GM19452 (cell line): ENCODE results near the gene ZNF296.

Experiments used
- ATAC-seq: cut with Tn5 transposase; IDR thresholded peaks from one replicate; pipeline ENCODE4 v1.9.1; 2021; ENCODE audit not compliant: unreplicated experiment

The ZNF296 gene

GRCh38 chr19:45061965-45062364, 14.3 kb downstream of the ZNF296 start:
- no peak for ATAC-seq

DNA sequence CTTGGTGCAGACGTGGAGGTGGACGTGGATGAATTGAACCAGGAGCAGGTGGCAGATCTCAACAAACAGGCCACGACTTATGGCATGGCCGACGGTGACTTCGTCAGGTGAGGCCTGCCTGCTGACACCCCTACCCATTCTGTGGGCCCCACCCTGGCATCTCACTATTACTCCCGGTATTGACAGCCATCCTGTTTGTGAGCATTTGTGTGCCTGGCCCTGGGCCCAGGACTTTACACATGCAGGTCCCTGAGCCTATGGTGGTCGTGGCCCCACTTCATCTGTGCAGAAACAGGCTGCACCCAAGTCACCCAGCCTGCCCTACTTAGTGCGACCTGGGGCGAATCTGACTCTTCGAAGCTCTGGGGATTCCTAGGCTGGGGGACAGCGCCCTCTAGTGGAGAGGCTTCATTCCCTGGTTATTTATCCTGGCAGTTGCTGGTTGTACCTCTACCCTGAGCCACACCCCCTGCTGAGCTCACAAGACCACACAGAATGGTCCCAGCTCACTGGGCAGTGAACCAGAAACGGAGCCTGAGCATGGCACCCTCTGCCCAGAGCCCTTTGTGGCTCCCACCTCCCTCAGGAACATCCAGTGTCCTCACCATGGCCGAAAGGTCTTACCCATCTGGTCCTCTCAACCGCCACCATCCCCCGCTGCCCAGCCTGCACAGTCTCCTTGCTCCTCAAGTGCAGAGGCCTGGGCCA, 16.9 kb downstream of the ZNF296 start:
- peak; percentile 63 for ATAC-seq

DNA sequence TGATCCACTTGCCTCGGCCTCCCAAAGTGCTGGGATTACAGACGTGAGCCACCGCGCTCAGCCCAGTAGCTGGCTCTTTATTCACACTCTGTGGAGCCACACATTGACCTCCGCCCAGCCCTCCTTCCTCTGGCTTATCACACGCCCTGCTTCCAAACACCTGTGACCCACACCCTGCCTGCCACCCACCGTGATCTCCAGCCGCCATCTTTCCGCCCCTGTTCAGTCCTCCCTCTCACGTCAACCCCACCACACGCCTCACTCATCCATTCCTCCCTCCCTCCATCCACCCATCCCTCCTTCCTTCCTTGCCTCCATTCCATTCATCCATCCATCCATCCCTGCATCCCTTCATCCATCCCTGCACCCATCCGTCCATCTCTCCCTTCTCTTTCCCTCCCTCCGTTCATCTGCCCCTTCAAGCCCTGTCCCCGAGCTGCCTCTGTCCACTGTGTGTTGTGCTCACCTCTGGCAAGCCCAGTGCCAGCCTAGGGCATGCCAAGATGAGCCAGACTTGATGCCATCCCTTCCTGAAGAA, 17.6 kb downstream of the ZNF296 start:
- ATAC-seq = no peak

DNA sequence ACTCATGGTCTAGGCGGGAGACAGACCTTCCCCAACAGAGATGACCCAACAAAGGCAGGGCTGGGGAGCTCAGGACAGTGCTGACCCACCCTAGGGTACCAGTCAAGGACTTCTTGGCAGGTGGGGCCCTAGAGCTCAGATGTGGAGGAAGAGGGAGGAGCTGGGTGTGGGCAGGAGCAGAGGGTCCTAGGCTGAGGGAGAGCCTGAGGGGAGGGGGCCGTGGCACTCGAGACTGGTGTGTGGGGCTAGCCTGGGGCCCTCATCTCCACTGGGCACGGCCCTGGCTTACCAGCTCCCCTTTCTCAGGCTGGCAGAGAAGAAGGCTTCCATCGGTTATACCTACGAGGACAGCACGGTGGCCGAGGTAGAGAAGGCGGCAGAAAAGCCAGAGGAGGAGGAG, 18.8 kb downstream of the ZNF296 start:
- ATAC-seq = no peak

DNA sequence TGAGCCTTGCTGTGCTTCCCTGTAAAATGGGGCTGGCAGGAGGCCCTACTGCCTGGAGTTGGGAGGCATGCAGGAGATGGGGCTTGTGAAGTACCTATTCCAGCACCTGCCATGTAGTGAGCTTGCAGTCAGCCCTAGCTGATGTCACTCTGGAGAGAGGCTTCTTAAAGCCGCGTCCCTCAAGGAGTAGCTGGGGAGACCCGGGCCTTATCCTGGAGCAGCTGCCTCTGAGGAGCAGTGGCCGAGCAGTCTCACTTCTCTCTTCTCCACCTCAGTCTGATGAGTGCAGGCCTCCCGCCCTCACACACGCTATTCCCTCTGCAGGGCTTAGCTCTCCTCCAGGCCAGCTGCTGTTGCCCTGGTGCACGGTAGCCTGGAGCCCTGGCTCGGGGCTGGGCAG, 19.4 kb downstream of the ZNF296 start:
- no peak for ATAC-seq

DNA sequence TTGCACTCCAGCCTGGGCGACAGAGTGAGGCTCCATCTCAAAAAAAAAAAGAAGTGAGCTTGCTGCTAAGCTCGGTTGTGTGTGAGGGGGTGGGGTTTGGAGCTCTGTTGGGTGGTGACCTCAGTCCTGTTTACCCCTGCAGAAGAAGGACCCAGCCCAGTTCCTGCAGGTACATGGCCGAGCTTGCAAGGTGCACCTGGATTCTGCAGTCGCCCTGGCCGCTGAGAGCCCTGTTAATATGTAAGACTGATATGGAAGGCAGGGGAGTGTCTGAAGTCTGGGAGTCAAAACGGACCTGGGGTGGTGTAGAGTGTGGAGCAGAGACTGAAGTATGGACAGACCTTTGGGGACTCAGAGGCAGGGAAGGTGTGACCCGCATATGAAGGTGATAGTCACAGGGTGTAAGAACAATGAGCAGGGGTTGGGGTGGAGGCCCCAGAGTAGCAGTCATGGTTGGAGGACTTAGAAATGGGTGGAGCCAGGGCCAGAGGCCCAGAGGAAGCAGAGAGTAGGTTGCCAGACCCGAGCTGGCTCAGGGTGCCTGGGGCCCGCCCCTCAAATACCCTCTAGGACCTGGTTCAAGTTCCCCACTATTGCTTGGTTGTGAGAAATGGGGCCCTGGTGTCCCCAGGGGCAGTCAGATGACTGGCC, 24.2 kb downstream of the ZNF296 start:
- ATAC-seq = no peak

DNA sequence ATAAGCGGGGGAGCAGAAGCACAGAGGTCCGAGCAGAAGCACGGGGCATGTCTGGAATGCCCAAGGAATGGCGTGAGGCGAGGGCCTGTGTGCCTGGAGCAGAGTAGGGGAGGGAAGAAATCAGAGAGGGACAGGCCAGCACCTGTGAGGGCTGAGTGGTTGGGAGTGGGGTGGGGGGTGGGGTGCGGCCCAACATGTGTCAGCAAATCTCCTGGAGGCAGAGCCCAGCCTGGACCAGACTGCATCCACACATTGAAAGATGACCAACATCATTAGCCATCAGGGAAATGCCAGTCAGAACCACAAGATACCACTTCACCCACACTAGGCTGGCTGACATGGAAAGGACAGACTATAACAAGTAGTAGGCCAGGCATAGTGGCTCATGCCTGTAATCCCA, 26.2 kb downstream of the ZNF296 start:
- ATAC-seq = no peak

DNA sequence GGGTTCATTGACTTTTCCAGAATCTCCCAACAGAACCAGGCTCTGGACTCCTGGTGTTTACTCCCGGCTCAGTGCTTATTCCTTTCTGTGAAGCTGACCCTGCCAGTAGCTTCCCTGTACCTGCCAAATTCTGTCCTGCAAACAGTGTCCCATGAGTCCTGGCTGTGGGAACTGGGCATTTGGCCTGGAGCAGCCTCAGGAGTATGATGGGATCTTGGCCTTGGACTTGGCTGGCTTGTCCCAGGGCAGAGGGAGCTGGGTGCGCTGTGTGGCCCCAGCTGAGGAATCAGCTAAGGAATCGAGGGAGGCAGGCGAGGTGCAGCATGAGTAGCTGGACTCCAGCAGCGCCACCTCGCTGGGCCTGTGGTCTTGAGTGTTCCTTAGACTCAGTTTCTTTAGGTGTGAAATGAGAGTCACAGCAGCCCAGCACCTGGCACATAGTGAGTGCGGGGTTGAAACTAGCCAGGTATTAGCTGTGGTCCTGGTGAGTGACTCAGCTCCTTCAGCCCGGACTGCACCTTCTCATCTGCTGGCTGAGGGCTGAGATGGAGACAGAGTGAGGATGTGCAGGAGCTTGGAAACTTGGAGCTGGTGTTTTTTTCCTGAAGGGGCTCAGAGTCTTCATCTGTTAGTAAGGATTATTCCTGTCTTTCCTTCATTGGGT, 27.1 kb downstream of the ZNF296 start:
- ATAC-seq = no peak

GRCh38 chr19:45047188-45047797, 29.0 kb downstream of the ZNF296 start:
- peak; percentile 70 for ATAC-seq

DNA sequence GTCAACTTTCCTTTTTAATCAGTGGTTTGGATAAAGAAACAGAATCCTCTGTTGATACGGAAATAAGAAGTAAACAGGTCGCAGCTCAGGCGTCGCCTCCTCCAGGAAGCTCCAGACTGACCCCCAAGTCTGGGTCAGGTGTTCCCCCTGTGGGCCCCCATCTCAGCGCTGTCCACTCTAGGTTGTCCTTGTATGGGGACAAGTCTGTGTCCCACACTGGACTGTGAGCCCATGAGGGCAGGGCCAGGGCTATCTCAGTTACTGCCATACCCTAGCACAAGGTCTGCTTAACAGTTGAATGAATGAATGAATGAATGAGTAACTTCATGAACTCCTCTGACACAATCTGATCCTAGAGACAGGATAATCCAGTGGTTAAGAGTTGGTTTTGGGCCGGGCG, 29.9 kb downstream of the ZNF296 start:
- ATAC-seq = no peak

DNA sequence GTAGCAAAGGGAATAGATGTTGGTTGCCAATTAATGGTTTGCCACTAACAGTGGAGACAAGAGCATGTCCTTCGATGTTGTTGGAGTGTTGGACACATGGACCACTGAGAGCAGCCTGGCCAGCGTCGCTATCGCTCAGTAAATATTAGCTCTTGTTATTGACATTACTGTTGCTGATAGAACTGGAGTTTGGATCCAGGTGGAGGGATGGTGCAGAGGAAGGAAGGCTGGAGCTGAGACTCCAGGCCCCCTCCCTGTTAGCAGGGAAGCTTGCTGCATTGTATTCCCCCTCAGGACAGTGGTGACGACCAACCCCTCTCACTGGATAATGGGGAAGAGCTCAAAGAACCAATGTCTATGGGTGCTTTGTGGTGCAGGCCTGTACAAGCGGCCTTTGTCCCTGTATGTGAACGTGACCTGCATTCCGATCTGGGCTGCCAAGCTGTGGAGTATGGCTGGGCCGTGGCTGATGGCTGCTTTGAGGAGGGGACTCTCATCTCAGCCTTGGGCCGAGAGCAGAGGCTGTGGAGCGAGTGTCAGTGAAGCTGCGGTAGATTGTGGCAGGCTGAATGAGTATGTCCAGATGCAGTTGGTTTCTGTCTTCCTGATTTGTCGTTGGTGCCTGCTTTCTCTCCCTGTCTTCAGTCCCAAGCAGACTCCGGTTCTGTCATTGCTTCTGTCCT, 30.5 kb downstream of the ZNF296 start:
- no peak for ATAC-seq

- ATAC-seq = no peak
Observed at GRCh38 chr19:45041125-45041524, 35.2 kb downstream of the ZNF296 start.

DNA sequence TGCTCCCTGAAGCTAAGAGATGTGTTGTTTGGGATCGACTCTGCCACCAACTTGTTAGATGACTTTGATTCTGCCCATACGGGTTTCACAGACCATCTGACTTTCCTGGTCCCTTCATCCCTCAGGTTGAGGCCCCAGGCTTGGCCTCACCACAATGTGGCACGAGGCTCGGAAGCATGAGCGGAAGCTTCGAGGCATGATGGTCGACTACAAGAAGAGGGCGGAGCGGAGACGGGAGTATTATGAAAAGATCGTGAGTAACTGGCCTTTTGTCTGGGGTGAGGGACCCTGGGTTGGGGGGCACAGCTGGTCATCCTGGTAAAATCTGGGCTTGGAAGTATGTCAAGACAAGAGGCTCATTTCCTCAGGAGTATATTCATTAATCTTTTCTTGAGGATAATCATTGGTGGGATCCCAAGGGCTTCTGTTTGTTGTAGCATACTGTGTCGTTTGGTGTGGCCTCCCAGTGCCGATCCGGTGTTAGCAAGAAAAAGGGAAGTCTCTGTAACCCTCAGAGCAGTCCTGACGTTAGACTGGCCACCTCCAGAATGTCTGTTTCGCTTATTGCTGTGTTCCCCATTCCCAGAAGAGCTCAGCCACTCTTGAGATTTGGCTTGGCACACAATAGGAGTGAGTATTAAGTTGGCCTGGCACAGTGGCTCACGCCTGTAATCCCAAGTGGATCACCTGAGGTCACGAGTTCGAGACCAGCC, 36.1 kb downstream of the ZNF296 start:
- ATAC-seq = no peak

DNA sequence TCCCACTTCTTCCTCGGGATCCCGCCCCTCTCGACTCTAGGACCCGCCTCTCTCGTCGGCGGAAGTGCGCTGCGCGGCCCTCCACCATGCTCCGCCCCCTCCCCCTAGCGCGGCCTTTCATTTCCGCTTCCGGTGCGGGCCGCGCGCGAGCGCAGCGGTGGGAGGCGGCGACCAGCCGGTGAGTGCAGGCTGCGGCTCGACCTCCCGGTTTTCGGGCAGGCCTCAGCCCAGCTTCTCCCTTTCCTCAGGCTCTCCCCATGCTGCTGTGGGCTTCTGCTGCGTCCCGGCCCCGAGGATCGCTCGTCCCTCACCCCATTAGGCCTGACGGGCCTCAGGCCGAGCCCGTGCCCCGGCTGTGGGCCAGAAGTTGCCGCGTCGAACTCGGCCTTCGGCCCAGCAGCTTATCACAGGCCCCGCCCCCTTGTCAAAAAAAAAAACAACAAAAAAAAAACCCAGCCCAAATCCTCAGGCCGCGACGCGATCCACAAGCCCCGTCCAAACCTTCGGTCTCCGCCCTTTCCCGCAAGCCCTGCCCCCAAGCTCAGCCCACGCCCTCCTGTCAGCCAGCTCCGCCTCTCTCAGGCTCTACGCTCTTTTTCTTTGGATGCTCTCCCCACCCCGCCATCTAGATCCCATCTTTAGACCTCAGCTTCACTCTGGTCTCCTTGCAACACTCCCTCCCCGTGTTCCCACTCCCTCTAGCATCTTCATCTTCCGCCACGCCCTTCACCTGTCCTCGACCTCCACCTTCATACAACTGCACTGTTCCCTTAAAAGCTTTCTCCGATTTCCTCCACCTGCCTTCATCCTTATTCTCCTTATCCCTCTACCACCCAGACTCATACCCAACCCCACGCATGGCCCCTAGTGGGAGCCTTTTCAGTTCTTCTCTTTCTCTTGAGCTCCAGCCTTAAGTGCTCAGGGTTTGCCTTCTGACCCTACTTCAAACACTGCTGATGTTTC, 37.1 kb downstream of the ZNF296 start, which contains the start of gene CLASRP:
TSS of gene CLASRP (plus strand) at position 115 of the 963 bp plus-strand sequence. CDS start 1,168 bp downstream, outside the sequence.
- peak; percentile 79 for ATAC-seq

DNA sequence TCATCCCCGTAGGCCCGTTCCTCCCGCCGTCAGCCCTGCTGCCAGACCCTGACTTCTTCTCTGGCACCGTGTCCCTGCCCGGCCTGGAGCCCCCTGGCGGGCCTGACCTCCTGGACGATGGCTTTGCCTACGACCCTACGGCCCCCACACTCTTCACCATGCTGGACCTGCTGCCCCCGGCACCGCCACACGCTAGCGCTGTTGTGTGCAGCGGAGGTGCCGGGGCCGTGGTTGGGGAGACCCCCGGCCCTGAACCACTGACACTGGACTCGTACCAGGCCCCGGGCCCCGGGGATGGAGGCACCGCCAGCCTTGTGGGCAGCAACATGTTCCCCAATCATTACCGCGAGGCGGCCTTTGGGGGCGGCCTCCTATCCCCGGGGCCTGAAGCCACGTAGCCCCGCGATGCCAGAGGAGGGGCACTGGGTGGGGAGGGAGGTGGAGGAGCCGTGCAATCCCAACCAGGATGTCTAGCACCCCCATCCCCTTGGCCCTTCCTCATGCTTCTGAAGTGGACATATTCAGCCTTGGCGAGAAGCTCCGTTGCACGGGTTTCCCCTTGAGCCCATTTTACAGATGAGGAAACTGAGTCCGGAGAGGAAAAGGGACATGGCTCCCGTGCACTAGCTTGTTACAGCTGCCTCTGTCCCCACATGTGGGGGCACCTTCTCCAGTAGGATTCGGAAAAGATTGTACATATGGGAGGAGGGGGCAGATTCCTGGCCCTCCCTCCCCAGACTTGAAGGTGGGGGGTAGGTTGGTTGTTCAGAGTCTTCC, 38.7 kb downstream of the ZNF296 start:
- ATAC-seq = no peak

GRCh38 chr19:45035755-45036154, 40.5 kb downstream of the ZNF296 start:
- no peak for ATAC-seq

- no peak for ATAC-seq
Observed at GRCh38 chr19:45032421-45032820, 43.9 kb downstream of the ZNF296 start.

- ATAC-seq = no peak
Observed at GRCh38 chr19:45030825-45031224, 45.5 kb downstream of the ZNF296 start.
